ENCODE results near the gene SGCA.

Gene SGCA

DNA sequence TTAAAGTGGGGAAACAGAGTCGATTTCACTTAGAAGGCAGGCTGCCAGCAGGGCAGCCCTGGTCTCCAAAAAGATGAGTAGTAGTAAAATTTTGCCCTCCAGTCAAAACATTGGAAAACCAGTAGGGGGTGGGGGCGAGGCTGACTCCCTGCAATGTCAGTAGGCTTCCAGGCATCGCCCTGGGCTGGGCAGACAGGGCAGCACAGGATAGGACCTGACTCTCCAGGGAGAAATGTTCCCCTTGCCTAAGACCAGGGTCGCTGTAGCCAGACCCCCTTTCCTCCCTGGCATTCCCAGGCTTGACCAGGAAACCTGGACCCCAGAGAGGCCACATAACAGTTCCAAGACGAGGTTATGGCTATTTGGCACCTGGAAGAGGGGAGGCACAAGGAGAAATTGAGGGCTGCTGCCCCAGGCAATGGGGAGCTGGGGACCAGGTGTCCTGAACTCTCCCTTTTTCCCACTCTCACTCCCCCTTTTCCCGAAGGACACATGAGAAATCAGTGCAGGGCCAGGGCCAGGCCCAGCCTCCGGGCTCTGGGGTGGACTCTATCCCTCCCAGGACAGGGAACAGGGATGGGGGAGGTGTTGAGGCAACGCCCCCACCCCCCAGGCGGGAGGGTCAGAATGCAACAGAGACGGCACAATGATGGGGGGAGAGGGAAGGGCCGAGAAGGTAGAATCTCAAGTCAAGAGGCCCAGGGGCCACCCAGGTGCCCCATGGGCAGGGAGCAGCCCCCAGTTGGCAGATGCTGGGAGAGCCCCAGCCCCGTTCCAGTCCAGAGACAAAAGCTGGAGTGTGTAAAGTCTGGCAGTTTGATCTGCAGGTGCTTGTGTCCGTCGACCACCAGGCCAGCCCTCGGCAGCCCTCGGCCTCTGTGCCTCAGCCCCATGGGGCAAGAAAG is 31.3 kb upstream of the SGCA start:
- FAIRE-seq = no peak

DNA sequence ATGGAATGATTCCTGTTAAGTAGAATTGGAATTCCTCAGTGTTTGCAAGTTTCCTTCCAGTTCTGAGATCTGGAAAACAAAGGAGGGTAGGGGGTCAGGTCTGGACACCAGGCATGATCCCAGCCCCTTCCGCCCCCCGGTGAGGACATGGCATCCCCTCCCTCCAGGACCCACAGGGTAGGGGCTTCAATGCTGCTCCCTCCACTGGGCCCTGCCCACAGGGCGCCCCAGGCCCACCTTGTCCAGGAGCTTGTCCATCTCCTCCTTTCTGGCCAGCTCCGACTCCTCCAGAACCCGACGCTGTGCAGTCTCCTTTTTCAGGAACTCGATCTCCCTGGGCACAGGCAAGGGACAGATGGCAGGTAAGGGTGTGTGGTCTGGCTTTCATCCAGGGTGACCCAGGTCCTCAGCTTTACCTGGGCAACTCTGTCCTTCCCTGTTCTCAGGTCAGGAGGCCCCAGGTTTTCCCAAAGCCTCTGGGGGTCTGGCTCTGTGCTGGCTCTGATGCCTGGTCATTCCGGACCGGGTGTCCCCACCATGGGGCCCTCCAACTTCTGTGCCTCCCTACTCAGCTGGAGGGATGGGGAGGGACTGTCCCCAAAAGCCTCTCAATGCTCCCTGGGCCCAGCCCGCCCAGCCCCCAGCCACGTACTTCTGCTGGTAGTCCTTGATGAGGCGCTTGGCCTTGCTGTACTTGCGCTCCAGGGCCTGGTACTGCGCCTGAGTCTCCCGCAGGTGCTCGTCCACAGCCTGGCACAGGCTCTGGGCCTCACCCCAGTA is 30.3 kb upstream of the SGCA start:
- FAIRE-seq = no peak

DNA sequence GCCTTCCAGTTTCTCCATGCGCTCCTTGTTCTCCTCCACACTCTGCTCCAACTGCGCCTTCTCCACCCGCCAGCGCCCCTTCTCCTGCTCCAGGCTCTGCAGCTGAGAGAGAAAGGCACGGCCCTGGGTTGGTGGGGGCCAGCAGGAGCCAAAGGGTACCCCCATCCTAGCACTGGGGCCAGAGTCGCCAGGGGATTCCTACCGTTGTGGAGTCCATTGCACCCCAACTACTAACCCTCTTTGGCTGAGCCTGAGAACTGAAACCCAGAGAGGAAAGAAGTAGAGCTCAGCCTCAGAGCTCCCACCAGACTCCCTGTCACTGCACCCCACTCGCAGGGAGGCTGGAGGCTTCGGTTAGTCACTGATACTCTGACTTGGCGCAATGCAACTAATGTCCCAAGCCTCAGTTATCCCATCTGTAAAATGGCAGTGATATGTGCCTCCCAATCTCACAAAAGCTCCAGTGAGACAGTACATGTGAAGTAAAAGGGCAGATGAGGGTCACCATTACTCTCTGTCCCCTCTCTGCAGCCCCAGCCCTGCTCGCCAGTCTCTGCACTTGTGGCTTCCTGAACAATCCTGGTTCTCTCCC is 29.6 kb upstream of the SGCA start:
- no peak for FAIRE-seq

DNA sequence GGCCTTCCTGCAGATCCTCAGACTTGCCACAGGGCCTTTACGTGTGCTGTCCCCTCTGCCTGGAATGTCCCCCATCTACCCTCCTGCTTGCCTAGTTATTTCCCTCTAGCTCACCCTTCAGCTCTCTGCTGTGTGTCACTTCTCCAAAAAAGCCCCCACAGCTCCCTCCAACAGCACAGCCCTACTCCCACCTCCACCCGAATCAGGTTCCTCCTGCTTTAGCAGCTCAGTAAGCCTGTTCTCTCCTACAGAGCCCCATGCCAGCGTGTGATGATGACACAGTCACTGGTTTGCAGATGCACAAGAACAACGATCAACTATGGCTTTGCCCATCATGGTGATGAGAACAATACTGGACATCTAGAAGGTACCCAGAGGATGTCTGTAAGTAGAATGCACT is 28.8 kb upstream of the SGCA start:
- no peak for FAIRE-seq

DNA sequence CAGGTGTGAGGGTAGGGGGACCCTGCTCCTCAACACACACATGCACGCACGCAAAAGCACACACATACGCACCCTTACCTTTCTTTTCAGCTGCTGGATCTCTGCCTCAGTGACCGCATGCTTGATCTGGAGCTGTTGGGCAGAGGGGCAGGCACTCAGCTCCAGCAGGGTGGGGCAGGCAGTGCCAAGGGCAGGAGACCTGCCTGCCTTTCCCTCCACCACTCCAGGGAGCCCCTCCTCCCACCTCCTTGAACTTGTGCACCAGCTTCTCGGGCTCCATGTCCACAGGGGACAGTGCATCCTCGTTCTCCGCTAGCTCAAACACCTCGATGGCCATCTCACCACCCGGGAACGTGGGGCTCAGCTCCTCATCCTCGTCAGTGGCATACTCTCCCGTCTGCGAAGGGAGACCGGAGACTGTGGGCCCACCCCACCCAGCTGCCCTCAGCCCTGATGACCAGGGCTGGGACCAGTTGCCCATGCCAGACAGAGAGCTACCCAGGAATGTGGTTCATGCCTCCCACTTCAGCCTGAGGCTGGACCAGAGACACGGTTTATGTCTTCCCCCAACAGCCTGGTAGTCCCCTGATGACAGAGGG is 26.5 kb upstream of the SGCA start:
- no peak for FAIRE-seq

DNA sequence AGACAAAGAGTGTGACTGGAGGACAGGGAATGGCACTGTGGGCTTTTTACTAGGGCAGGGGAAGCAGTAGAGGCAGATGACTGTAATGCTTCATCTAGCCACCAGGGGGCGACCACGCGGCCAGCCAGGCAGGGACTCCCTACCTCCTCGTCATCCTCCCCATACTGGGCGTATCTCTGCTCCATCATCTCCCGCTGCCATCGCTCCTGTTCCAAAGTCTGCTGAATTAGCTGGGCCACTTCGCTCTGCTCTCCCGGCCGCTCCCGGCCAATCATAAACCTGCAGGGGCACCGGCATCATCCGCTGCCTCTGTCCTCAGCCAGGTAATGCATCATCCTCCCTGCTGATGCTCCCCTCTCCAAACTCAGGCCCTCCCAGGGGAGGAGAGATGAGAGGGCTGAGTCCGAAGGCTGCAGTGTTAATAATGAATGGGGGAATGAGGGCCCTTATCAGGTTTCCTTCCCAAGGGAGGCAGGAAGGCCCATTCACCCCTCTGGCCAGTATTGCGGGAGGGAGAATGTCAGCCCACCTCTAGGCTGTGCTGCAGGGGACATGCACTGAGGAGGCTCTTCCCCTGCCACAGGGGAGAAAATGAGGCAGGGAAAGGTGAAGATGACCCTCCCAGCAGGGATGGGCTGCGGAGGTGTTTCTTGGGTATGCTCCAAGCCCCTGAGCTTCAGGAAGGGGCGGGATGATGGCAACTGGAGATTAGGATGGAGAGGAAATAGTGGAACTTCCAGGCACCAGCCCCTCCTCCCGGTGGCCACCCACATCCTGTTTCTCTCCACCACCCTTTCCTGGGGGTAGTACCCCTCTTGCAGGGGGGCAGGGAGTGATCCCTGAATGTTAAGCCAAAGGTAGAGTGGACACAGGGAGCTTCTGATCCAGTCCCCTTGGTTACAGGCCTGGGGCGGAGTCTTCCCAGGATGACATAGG is 25.6 kb upstream of the SGCA start:
- no peak for FAIRE-seq

DNA sequence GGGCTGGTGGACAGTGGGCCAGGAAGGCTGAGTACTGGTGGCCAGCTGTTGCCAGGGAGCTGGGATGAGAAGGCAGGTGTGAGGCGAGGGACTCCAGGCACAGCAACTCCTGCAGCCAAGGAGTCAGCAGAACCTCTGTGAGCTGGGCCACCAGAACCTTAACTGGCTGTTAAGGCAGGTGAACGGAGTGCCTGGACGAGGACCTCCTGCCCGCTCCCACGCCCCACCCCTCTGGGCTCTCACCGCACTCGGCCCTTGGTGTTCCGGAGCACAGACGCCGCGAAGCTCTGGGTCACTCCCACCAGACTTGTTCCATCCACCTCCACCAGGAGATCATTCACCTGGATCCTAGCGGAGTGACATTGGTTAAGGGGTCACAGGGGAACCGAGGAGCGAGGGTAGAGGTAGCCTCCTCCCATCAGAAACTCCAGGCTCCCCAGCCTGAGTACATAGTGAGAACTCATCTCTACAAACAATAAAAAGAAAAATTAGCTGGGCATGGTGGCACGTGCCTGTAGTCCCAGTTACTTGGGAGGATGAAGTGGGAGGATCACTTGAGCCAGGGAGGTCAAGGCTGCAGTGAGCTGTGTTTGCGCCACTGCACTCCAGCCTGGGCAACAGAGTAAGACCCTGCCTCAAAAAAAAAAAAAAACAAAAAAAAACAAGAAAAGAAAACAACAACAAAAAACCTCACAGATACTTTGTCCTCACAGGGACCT is 24.6 kb upstream of the SGCA start:
- no peak for FAIRE-seq

DNA sequence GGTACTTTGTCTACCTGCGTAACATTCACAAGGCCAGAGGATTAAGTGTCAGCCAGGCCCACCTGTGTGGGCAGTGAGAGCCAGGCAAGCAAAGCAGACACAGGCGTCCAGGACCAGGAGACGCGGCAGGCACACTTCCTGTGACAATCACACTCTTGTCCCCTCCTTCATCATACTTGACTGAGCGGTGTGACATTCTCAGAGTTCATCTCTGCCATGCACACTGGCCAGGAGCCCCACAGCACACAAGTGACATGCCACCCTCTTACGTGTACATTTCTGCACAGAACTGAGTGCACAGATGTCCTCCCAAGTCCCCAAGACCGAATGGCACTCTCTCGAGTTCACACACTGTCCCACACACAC is 24.1 kb upstream of the SGCA start:
- FAIRE-seq = no peak

DNA sequence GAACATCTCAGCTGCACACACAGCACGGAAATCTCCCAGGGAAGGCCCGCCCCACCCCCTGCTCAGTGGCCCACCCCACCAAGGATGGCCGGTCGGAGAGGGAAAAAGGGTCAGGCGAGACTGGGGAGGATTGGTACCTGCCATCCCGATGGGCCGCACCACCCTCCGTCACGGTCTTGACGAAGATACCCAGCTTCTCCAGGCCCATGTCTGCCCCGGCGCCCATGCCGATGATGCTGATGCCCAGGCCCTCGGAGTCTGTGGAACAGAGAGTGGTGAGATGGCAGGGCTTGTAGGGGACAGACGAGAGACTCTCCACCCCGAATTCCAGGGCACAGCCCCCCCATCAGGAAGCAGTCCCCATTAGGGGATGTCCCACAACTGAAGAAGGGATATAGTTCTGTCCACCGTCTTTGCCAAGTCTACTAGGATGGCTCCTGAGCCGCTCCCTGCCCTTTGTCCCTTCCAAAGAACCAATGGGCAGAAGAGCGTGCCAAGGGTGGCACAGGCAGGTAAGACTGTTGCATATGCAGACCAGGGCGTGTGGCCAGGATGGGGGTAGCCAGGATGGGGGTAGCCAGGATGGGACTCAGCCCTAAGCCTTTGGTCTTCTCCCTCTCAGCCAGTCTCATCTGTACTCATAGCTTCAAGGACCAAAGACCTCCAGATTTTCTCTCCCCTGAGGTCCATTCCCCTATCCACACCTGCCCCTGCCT is 22.2 kb upstream of the SGCA start:
- no peak for FAIRE-seq

DNA sequence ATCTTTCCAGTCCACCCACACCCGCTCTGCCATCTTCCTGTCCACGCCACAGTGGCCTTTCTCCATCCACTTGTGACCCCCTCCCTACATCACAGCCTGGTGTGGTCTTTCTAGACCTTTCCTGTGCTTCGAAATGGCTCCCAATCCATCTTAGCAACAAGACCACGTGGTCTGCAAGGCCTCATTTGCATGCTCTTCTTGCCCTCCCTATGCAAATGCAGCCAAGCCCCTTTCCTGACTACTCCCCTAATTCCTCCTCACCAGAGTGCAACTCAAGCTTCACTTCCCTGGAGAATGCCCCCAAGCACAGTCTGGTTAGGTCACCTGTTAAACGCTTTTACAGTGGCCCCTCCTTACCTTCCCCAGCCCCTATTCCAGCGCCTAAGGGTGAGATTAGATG is 21.4 kb upstream of the SGCA start:
- FAIRE-seq = no peak

DNA sequence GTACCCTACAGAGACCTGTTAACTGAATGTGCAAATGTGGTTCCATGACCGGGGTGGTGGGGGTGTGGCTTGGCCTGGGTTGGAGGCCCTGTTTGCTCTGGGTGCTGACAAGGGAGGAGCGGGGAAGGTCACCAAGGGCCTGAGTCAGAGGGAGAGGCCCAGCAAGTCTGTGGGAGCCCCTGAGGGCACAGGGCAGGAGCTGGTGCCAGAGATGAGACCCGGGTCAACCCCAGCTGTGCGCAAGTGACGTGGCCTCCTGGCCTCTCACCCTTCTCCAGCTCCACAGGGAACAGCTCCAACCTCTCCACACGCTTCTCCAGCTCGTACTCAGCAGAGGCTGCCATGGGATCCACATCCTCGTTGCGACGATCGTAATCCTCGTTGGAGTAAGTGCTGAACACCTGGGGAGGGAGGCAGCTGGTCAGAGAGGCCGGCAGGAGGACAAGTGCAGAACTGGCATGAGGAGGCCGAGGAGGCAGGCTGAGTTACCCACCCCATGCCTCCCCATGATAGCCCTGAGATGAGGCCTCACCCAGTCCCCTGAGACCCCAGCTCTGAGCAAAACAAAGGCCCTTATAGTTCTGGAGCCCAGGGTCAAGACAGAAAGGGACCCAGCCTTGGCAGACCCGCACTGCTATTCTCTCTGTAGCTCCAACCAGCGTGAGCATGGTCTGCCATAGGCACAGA is 20.8 kb upstream of the SGCA start:
- FAIRE-seq = no peak

DNA sequence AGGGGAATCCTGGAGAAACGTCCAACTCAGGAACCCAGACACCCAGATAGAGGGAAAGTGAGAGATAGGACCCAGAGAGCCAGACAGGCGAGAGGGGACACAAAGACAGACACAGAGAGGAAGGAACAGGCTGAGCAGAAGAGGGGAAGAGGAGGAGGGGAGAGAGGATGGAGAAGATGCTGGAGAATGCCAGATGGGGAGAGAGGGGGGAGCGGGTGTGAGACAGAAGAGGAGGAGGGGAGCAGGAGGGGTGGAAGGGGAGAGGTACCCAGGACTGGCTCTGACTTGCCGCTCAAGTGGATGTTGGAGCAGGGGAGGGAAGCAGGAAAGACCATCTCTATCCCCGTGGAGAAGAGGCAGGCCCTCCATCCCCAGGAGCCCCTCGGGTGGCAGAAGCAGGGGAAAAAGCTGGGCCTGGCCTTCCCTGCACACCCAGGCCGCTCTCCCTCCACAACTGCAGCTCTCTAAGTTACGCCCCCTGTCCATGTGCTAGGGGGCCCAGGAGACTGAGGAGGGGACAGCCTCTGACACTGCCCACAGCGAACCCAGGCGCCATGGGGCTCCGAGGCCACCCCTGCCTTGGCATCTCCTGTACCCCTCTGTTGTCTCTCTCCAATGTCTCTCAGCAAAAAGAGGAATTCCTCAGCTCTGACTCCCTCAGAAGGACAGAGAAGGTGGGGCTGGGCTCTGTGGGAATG is 20.1 kb upstream of the SGCA start:
- no peak for FAIRE-seq

DNA sequence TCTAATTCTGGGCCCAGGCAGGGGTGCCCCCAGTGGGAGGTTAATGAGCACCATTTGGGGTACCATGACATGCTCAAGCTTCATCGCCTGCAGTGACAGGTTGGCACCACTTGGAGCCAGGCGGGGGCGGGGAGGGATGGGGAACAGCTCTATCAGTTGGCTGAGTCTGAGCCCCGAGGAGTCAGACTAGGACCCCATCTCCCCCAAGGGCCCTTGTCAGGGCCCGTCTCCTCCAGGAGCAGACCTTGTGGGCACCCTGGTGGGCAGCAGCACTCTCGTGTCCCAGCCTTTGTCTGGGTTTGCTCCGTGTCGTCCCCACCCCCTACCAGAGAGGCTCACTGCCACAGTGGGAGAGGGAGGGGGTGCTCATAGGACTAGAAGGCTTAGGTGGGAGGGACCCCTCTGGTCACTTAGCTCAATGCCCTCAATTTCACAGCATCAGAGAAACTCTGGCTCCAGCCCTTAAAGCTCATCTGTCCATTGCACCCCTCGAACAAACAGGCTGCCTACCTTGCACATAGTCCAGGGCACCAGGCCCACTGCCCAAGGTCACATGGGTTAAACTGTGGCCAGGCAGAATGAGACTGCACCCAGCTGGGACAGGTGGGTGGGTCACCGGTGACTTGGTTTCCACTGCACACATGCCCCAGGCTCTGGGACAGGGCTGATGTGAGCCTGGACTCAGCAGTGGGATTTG is 19.4 kb upstream of the SGCA start:
- no peak for FAIRE-seq

DNA sequence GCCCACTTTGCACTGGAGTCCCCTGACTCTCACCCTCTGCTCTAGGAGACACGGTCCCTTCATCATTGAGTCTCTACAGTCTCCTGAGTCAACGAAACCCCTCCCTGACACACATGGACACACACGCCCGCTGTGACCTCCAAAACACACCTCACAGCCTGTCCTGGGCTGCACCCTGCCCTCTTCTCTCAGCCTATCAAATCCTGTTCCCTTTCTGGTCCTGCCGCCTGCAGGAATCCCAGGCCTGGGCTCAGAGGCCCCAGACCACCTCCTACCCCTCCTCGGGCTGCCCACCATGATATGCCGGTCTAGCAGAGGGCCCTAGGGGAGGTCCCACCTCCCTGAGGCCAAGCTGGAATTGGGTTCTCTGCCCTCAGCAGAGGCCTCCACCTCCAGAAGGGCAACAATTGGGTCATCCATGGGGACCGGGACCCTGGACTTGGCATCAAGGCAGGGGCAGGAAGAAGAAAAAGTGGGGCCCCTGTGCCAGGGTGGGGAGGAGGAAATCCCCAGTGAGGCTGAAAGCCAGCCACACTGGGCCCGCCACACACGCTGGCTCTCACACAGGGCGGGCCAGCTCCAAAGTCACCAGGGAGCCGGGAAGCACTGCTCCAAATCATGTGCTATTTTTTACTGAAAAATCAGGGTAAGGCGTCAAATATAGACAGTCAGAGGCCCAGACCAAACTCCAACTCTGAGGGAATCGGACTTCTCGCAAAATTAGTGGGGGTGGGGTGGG is 18.7 kb upstream of the SGCA start:
- no peak for FAIRE-seq

DNA sequence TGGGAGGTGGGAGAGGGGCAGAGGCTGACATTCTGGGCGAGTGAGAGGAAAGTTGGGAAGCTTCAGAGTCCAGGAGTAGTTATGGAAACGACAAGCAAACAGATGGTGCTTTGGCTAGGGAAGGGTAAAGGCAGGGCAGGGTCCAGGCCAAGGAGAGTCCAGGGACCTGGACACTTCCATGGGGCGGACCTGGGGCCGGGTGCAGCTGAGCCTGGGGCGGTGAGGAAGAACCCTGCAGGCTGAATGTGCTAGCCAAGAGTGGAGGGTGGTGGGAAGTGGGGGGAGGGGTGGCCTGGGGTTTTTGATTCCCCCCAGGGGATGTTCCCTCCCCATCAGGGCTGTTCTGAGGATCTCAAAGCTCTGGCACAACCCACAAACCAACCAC is 18.0 kb upstream of the SGCA start:
- no peak for FAIRE-seq

DNA sequence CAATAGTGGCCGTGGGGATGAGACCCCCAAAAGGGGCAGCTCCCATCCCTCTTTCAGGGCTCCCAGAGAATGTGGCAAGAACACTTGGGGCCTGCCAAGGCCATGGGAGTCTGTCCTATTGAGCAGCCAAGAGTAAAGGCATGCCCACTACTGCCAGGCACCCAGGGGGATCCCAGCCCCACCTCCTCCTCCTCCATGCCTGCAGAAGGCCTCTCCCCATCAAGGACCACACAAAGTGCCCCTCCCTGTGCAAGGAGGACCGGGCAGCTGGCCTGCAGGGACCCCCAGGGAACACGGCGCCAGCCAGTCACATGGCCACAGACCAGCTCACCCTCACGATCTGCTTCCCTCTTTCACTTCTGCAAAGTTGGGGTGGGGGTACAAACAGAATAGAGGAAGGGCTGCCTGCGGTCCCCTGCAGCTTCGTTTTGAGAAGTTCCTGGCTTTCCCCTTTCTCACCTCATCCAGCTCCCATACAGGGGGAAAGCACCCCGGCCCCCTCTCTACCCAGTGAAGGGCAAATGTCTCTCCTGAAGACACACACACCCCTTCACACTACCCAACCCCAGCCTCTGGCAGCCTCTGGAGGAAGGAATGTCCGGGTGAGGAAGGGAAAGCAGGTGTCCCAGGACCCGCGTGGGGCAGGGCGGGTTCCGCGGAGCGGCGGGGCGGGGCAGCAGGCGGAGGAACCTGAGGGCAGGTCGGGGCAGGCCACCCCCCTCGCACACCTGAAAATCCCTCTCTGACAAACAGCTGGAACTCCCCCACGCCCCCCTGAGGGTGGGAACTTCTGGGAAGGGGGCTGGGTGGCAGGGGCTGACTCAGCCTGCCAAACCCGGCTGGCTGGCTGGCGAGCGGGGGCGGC is 17.3 kb upstream of the SGCA start:
- FAIRE-seq = no peak

DNA sequence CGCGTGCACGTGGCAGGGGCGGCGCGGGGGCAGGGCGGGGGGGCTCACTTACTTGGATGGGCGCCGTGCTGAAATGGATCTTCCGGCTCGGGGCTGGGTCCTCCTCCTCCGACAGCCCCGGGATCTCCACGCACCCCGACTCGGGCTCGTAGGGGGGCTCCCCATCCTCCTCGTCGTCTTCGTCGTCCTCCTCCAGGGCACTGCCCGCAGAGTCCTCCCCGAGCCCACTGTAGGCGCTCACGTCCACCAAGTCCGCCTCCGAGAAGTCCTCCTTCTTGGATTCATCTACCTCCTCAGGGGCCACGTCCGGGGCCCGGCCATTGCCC is 16.8 kb upstream of the SGCA start:
- FAIRE-seq = no peak

All from colon (tissue), 2 donors.